HUES64 (cell line): ENCODE measurements around the gene UPP1.
"Not testable (repeated sequence)": the region's sequence is repeated elsewhere in the genome, so short reads cannot be mapped to it uniquely, and the experiment has no call there.

Experiments
- H3K27ac ChIP-seq: 2 replicates; pipeline ENCODE4 v1.7.0; 2013; ENCODE audit warnings: low read depth, low read length, inconsistent platforms
- H3K27me3 ChIP-seq: 2 replicates; pipeline ENCODE4 v1.6.1; 2013; ENCODE audit warnings: mild to moderate bottlenecking, low read length; ENCODE audit not compliant: insufficient read depth
- H3K36me3 ChIP-seq: 2 replicates; pipeline ENCODE4 v1.6.1; 2013; ENCODE audit warnings: mild to moderate bottlenecking, low read length; ENCODE audit not compliant: insufficient read depth
- H3K4me1 ChIP-seq: 2 replicates; pipeline ENCODE4 v1.6.1; 2013; ENCODE audit warnings: mild to moderate bottlenecking, low read length, moderate library complexity; ENCODE audit not compliant: insufficient read depth
- H3K4me3 ChIP-seq: 2 replicates; pipeline ENCODE4 v1.5.1; 2013; ENCODE audit warnings: mild to moderate bottlenecking, low read length, moderate library complexity
- H3K9ac ChIP-seq: 2 replicates; pipeline ENCODE4 v1.6.1; 2013; ENCODE audit warnings: mild to moderate bottlenecking, low read depth, low read length
- H3K9me3 ChIP-seq: 2 replicates; pipeline ENCODE4 v1.6.1; 2013; ENCODE audit warnings: low read depth, low read length; ENCODE audit not compliant: insufficient read depth
- WGBS: fragments of 150-250, 120-280 bp; methylation state at CpG from one replicate; pipeline ENCODE4 v1.1.7; 2013; ENCODE audit warnings: missing lambda C conversion rate; 5-methylcytosine and 5-hydroxymethylcytosine counted together

The UPP1 gene

GRCh38 chr7:48112401-48113165 lies 23.5 kb downstream of the UPP1 start:
- H3K9me3 ChIP-seq, result no peaks in the 10 kb centered on the region
- no peak overlapping the region for H3K9ac ChIP-seq
- H3K4me1 ChIP-seq, result no peaks in the 10 kb centered on the region
- 97% methylated on average over 7 of the region's 7 CpGs for WGBS
- no peak overlapping the region for H3K4me3 ChIP-seq
- H3K36me3 ChIP-seq, result peaks cover 16% of the 10 kb centered on the region
- H3K27me3 ChIP-seq, result no peaks in the 10 kb centered on the region
- no peak overlapping the region for H3K27ac ChIP-seq

- 93% methylated on average over 5 of the region's 6 CpGs for WGBS
- peaks cover 9% of the 10 kb centered on the region for H3K36me3 ChIP-seq
- no peak overlapping the region for H3K9ac ChIP-seq
- H3K4me3 ChIP-seq, result no peak overlapping the region
- no peaks in the 10 kb centered on the region for H3K27me3 ChIP-seq
- no peak overlapping the region for H3K27ac ChIP-seq
- H3K4me1 ChIP-seq, result no peaks in the 10 kb centered on the region
- H3K9me3 ChIP-seq, result no peaks in the 10 kb centered on the region
These were observed 24.2 kb downstream of the UPP1 start for GRCh38 chr7:48113275-48113674.

- Histone ChIP-seq H3K27me3 (no peaks in the 10 kb centered on the region), H3K36me3 (peaks cover under 1% of the 10 kb centered on the region; the same call in 1 of the 2 replicates), H3K4me3 (no peak overlapping the region), H3K9me3 (no peaks in the 10 kb centered on the region), H3K9ac (no peak overlapping the region), H3K27ac (no peak overlapping the region), H3K4me1 (no peaks in the 10 kb centered on the region)
- 91% methylated on average over 9 of the region's 9 CpGs for WGBS
These were observed 25.1 kb downstream of the UPP1 start for GRCh38 chr7:48114115-48114514.

- Histone ChIP-seq H3K9ac (no peak overlapping the region), H3K36me3 (no peaks in the 10 kb centered on the region), H3K4me3 (no peak overlapping the region), H3K4me1 (no peaks in the 10 kb centered on the region), H3K27ac (no peak overlapping the region), H3K27me3 (no peaks in the 10 kb centered on the region), H3K9me3 (no peaks in the 10 kb centered on the region)
- 95% methylated on average over 7 of the region's 7 CpGs for WGBS
These were observed 25.5 kb downstream of the UPP1 start for GRCh38 chr7:48114589-48114988.

- Histone ChIP-seq H3K9ac (no peak overlapping the region), H3K9me3 (no peaks in the 10 kb centered on the region), H3K4me1 (no peaks in the 10 kb centered on the region), H3K27ac (no peak overlapping the region), H3K36me3 (no peaks in the 10 kb centered on the region), H3K27me3 (no peaks in the 10 kb centered on the region), H3K4me3 (no peak overlapping the region)
- 98% methylated on average over 5 of the region's 5 CpGs for WGBS
These were observed 27.0 kb downstream of the UPP1 start for GRCh38 chr7:48116043-48116442.

GRCh38 chr7:48118041-48118440 lies 29.0 kb downstream of the UPP1 start:
- Histone ChIP-seq H3K9ac (no peak overlapping the region), H3K9me3 (peaks cover 4% of the 10 kb centered on the region; the same call in 1 of the 2 replicates), H3K36me3 (no peaks in the 10 kb centered on the region), H3K27ac (no peak overlapping the region), H3K27me3 (no peaks in the 10 kb centered on the region), H3K4me3 (no peak overlapping the region), H3K4me1 (no peaks in the 10 kb centered on the region)
- 94% methylated on average over 10 of the region's 10 CpGs for WGBS

- H3K9me3 ChIP-seq, H3K4me3 ChIP-seq, H3K9ac ChIP-seq, H3K4me1 ChIP-seq, H3K27me3 ChIP-seq, H3K27ac ChIP-seq, H3K36me3 ChIP-seq: not testable (repeated sequence)
- 90% methylated on average over 5 of the region's 6 CpGs for WGBS
These were observed 31.5 kb downstream of the UPP1 start for GRCh38 chr7:48120536-48120935.

GRCh38 chr7:48126037-48126436 lies 37.0 kb downstream of the UPP1 start:
- no peak overlapping the region for H3K27ac ChIP-seq
- peaks cover 6% of the 10 kb centered on the region; the same call in 1 of the 2 replicates for H3K4me1 ChIP-seq
- 97% methylated on average over 2 of the region's 2 CpGs for WGBS
- no peak overlapping the region for H3K9ac ChIP-seq
- no peaks in the 10 kb centered on the region for H3K27me3 ChIP-seq
- H3K9me3 ChIP-seq, result peaks cover 4% of the 10 kb centered on the region; the same call in 1 of the 2 replicates
- H3K36me3 ChIP-seq, result no peaks in the 10 kb centered on the region
- no peak overlapping the region for H3K4me3 ChIP-seq

GRCh38 chr7:48130658-48131108 lies 41.6 kb downstream of the UPP1 start:
- Histone ChIP-seq H3K9me3 (no peaks in the 10 kb centered on the region), H3K4me3 (no peak overlapping the region), H3K36me3 (no peaks in the 10 kb centered on the region), H3K27me3 (no peaks in the 10 kb centered on the region), H3K27ac (no peak overlapping the region), H3K4me1 (peaks cover 14% of the 10 kb centered on the region), H3K9ac (no peak overlapping the region)

- H3K4me1 ChIP-seq, result peaks cover 14% of the 10 kb centered on the region
- H3K9me3 ChIP-seq, result peaks cover 12% of the 10 kb centered on the region
- H3K27ac ChIP-seq, result peak overlapping the region; percentile 72; the same call in 1 of the 2 replicates
- no peak overlapping the region for H3K4me3 ChIP-seq
- no peaks in the 10 kb centered on the region for H3K27me3 ChIP-seq
- no peak overlapping the region for H3K9ac ChIP-seq
- no peaks in the 10 kb centered on the region for H3K36me3 ChIP-seq
These were observed 43.7 kb downstream of the UPP1 start for GRCh38 chr7:48132792-48133191.

GRCh38 chr7:48139459-48139858 lies 50.4 kb downstream of the UPP1 start:
- Histone ChIP-seq H3K9ac (no peak overlapping the region), H3K36me3 (no peaks in the 10 kb centered on the region), H3K27me3 (no peaks in the 10 kb centered on the region), H3K27ac (no peak overlapping the region), H3K4me1 (peaks cover 3% of the 10 kb centered on the region; the same call in 1 of the 2 replicates), H3K9me3 (peaks cover 20% of the 10 kb centered on the region), H3K4me3 (no peak overlapping the region)
- WGBS, result 78% methylated on average over 3 of the region's 3 CpGs
